ENCODE measurements around the gene HSPA8.

DNA sequence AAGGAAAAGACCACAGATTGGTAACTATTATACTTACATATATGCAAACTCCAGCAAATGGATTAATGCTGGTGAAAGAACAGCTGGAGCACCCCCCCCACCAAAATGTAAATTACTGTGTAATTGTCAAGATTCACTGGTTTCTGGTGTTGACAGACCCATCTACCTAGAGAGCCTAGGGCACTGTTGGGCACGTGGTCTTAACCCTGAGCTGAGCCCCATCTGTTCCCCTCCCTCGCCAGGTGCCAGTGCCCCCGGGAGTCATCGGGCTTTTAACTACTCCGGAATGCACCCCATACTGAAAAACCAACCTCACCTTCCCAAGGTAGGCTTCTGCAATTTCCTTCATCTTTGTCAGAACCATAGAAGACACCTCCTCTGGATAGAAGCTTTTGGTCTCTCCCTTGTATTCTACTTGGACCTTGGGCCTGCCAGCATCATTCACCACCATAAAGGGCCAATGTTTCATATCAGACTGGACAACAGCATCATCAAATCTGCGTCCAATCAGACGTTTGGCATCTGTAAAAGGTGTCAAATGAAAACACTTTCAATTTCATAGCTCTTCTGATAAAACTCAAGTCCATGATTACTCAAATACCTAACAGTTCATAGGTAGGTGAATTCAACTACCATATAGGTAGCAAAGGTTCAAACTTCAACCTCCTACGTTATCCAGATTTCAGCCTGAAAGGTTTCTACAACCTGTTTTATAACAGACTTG is 1.5 kb downstream of the HSPA8 start:
- TF ChIP-seq, protein P1, sequence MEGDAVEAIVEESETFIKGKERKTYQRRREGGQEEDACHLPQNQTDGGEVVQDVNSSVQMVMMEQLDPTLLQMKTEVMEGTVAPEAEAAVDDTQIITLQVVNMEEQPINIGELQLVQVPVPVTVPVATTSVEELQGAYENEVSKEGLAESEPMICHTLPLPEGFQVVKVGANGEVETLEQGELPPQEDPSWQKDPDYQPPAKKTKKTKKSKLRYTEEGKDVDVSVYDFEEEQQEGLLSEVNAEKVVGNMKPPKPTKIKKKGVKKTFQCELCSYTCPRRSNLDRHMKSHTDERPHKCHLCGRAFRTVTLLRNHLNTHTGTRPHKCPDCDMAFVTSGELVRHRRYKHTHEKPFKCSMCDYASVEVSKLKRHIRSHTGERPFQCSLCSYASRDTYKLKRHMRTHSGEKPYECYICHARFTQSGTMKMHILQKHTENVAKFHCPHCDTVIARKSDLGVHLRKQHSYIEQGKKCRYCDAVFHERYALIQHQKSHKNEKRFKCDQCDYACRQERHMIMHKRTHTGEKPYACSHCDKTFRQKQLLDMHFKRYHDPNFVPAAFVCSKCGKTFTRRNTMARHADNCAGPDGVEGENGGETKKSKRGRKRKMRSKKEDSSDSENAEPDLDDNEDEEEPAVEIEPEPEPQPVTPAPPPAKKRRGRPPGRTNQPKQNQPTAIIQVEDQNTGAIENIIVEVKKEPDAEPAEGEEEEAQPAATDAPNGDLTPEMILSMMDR (IDR thresholded peaks at IDR 0.05) = no peak
- TF ChIP-seq TCF12 (IDR thresholded peaks at IDR 0.05) (no peak), MXI1 (IDR thresholded peaks at IDR 0.05; ENCODE audit: low read depth, low read length) (peak; percentile 83), EZH2phosphoT487 (IDR thresholded peaks at IDR 0.05; ENCODE audit: borderline replicate concordance, low read depth) (no peak)
- TF ChIP-seq, protein P2, sequence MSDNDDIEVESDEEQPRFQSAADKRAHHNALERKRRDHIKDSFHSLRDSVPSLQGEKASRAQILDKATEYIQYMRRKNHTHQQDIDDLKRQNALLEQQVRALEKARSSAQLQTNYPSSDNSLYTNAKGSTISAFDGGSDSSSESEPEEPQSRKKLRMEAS (IDR thresholded peaks at IDR 0.05; ENCODE audit: low read depth) = no peak
